Measurements from ENCODE around the gene MTMR4.

DNA sequence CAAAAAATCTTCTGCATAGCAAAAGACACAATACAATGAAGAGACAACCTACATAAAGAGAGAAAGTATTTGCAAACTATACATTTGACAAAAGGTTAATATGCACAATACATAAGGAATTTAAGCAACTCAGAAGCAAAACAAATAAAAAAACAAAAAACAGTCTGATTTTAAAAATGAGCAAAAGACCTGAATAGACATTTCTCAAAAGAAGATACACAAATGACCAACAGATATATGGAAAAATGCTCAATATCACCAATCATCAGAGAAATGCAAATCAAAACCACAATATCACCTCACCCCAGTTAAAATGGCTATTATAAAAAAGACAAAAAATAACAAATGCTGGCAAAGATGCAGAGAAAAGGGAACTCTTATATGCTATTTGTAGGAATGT, 58.9 kb downstream of the MTMR4 start:
- TF ChIP-seq, protein P1, sequence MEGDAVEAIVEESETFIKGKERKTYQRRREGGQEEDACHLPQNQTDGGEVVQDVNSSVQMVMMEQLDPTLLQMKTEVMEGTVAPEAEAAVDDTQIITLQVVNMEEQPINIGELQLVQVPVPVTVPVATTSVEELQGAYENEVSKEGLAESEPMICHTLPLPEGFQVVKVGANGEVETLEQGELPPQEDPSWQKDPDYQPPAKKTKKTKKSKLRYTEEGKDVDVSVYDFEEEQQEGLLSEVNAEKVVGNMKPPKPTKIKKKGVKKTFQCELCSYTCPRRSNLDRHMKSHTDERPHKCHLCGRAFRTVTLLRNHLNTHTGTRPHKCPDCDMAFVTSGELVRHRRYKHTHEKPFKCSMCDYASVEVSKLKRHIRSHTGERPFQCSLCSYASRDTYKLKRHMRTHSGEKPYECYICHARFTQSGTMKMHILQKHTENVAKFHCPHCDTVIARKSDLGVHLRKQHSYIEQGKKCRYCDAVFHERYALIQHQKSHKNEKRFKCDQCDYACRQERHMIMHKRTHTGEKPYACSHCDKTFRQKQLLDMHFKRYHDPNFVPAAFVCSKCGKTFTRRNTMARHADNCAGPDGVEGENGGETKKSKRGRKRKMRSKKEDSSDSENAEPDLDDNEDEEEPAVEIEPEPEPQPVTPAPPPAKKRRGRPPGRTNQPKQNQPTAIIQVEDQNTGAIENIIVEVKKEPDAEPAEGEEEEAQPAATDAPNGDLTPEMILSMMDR (IDR thresholded peaks at IDR 0.05), result no peak
- TF ChIP-seq POLR2A (IDR thresholded peaks at IDR 0.05), result no peak

All from lower leg skin (tissue), 3 donors.